HepG2 (cell line): ENCODE results near the gene WAS. TPM values are rescaled to one million over a fixed set of nuclear protein-coding genes. Genes with fewer than 3 reads are reported as not detected.
A peak's percentile ranks its signal among the peaks of the same experiment; 100 is the strongest.

Source experiments
- AFF4 ChIP-seq: sonication (generic); formaldehyde crosslinking; IDR thresholded peaks from 2 replicates; pipeline ENCODE4 v1.4.0; 2020; ENCODE audit warnings: missing genetic modification reagents
- BORCS8-MEF2B ChIP-seq: sonication (generic); formaldehyde crosslinking; IDR thresholded peaks from 2 replicates; pipeline ENCODE4 v1.8.0; 2022; ENCODE audit warnings: mild to moderate bottlenecking, missing genetic modification reagents
- DZIP1 ChIP-seq: sonication (generic); formaldehyde crosslinking; IDR thresholded peaks from 2 replicates; pipeline ENCODE4 v1.5.0; 2020; ENCODE audit warnings: mild to moderate bottlenecking, missing genetic modification reagents
- HOXA9 ChIP-seq: sonication (generic); formaldehyde crosslinking; IDR thresholded peaks from 2 replicates; pipeline ENCODE4 v1.8.1; 2022; ENCODE audit warnings: missing genetic modification reagents, mild to moderate bottlenecking, moderate library complexity, borderline replicate concordance
- MTA3 ChIP-seq: sonication (generic); formaldehyde crosslinking; IDR thresholded peaks from 2 replicates; pipeline ENCODE4 v1.4.0; 2020; ENCODE audit warnings: missing genetic modification reagents
- SIX1 ChIP-seq: sonication (generic); formaldehyde crosslinking; IDR thresholded peaks from 2 replicates; pipeline ENCODE4 v1.4.0; 2020; ENCODE audit warnings: missing genetic modification reagents, borderline replicate concordance
- SNAPC2 ChIP-seq: sonication (generic); formaldehyde crosslinking; IDR thresholded peaks from 2 replicates; pipeline ENCODE4 v1.8.1; 2022; ENCODE audit warnings: mild to moderate bottlenecking, missing genetic modification reagents
- SP5 ChIP-seq: IDR thresholded peaks from 2 replicates; pipeline ENCODE4 v1.6.1; 2016; ENCODE audit warnings: low read depth, borderline replicate concordance
- ZMYM2 ChIP-seq: sonication (generic); formaldehyde crosslinking; IDR thresholded peaks from 2 replicates; pipeline ENCODE4 v1.8.0; 2022; ENCODE audit warnings: mild to moderate bottlenecking, missing genetic modification reagents
- ZNF142 ChIP-seq: sonication (generic); formaldehyde crosslinking; IDR thresholded peaks from 2 replicates; pipeline ENCODE4 v1.4.0; 2020; ENCODE audit warnings: missing genetic modification reagents
- ZNF280D ChIP-seq: sonication (generic); formaldehyde crosslinking; IDR thresholded peaks from 2 replicates; pipeline ENCODE4 v1.5.1; 2020; ENCODE audit warnings: mild to moderate bottlenecking, missing genetic modification reagents
- ZNF383 ChIP-seq: sonication (generic); formaldehyde crosslinking; IDR thresholded peaks from 2 replicates; pipeline ENCODE4 v1.4.0; 2020; ENCODE audit warnings: missing genetic modification reagents, mild to moderate bottlenecking, borderline replicate concordance
- polyA plus RNA-seq, 8 experiments: library from polyadenylated mRNA; depleted of rRNA in 3 of 8; stranded (reverse) in 7 of 8; unstranded in 1 of 8; fragments of >200 nt; fragmentation: Illumina TruSeq in 4 of 8; extraction: Trizol in 4 of 8; gene quantifications; 2 replicates each; pipeline versions ENCODE4 v1.2.1 to v1.2.3, GENCODE V29; 2011 to 2016; ENCODE audit warnings: low read depth in 4 of 8, missing spikeins in 1 of 8, mixed read lengths in 1 of 8; ENCODE audit not compliant: insufficient read depth in 1 of 8
- total RNA-seq, 5 experiments: library from RNA; depleted of rRNA; stranded (reverse); fragments of >200 nt; fragmentation: Illumina TruSeq; extraction: Trizol; gene quantifications; 2 replicates each; pipeline ENCODE4 v1.2.3, GENCODE V29; 2016; ENCODE audit warnings: low read depth in 1 of 5

WAS gene
- total and polyA plus RNA-seq, 2 of the 13 experiments (the other 11 are each of a cell fraction or from before 2014, with no cell fraction given) = 0.11 TPM; not detected in 1

- TF ChIP-seq DZIP1 (CRISPR knock-in tag) (no peak), HOXA9 (no peak), BORCS8-MEF2B (CRISPR knock-in tag) (0 out of 2 replicates have a peak, but pooled peaks have one; percentile 16), ZNF280D (CRISPR knock-in tag) (no peak), MTA3 (CRISPR knock-in tag) (no peak), ZNF383 (no peak), SP5 (CRISPR knock-in tag) (no peak), ZMYM2 (CRISPR knock-in tag) (no peak), AFF4 (CRISPR knock-in tag) (no peak; the same call in 1 of the 2 replicates), ZNF142 (CRISPR knock-in tag) (no peak), SIX1 (no peak), SNAPC2 (CRISPR knock-in tag) (peak; percentile 67; the same call in 1 of the 2 replicates)
These were observed 7.3 kb upstream of the WAS start (continued) for GRCh38 chrX:48676106-48676892.
